ENCODE data around the gene EXOC6. TPM values are rescaled to one million over a fixed set of nuclear protein-coding genes. Genes with fewer than 3 reads are reported as not detected.

The EXOC6 gene
- total RNA-seq, 1 experiment from 2014 or later, result 17.0 TPM

DNA sequence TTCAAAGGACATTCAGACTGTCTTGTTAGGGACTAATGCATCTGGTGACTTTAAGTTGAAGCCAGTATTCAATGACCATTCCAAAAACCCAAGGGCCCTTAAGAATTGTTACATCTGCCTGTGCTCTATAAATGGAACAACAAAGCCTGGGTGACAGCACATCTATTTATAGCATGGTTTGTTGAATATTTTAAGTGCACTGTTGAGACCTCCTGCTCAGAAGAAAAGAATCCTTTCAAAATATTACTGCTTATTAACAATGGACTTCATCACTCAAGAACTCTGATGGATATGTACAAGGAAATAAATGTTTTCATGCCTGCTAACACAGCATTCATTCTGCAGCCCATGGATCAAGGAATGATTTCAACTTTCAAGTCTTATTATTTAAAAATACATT lies 179.2 kb downstream of the EXOC6 start:
- H3K27ac ChIP-seq (ENCODE audit: low read length), result no peak overlapping the region
- ATAC-seq, result no peak
- H3K4me3 ChIP-seq (ENCODE audit: low read depth in 2 of 2, low read length in 2 of 2), result no peak overlapping the region
- ChIA-PET POLR2A (no interaction called here), CTCF (no interaction called here)
- H3K9me3 ChIP-seq (ENCODE audit: control insufficient read depth, insufficient read depth, low read depth, low read length), result no peaks in the 10 kb centered on the region
- peaks cover 12% of the 10 kb centered on the region; the same call in 1 of the 2 replicates for H3K4me1 ChIP-seq (ENCODE audit: control insufficient read depth, insufficient read depth, low read length)
- no peaks in the 10 kb centered on the region for H3K36me3 ChIP-seq (ENCODE audit: control insufficient read depth, insufficient read depth, low read length)
- in situ Hi-C loops (cut with HindIII; ENCODE audit: low pct_unique_long_range_greater_than_20kb, low sequenced_read_pairs), result no loop called here
- no peak for TF ChIP-seq TCF7L2 (IDR thresholded peaks at IDR 0.05; ENCODE audit: low read depth, low read length)
- no peak for TF ChIP-seq REST (IDR thresholded peaks at IDR 0.05; ENCODE audit: insufficient read depth in 1 of 2, low read depth in 2 of 2, low read length in 1 of 2)
- TF ChIP-seq POLR2AphosphoS5 (IDR thresholded peaks at IDR 0.05; ENCODE audit: low read depth, low read length), result no peak
- no peak for TF ChIP-seq SIN3A (IDR thresholded peaks at IDR 0.05; ENCODE audit: borderline replicate concordance, insufficient read depth, low read depth, low read length)
- no peak for TF ChIP-seq CTCF (IDR thresholded peaks at IDR 0.05)
- no peaks in the 10 kb centered on the region for H3K27me3 ChIP-seq (ENCODE audit: control insufficient read depth, insufficient read depth, low read length)
- no TSS peak for BruUV-seq (replicated peaks)
- DNase-seq (ENCODE audit: low read depth, low spot score), result no peak
- intact Hi-C loops (cut with micrococcal nuclease; ENCODE audit: unreplicated experiment), result no loop called here

DNA sequence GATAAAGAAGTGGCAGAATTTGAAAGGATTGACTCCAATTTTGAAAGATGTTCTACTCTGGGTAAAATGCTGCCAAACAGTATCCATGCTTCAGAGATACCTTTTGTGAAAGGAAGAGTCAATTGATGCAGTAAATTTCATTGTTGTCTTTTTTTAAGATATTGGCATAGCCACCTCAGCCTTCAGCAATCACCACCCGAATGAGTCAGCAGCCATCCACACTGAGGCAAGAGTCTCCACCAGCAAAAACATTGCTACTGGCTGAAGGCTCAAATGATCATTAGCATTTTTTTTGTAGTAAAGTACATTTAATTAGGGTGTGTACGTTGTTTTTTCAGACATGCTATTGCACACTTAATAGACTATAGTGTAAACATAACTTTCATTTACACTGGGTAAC lies 180.6 kb downstream of the EXOC6 start:
- CTCF ChIA-PET, result no interaction called here
- Histone ChIP-seq H3K36me3 (ENCODE audit: control insufficient read depth, insufficient read depth, low read length) (no peaks in the 10 kb centered on the region), H3K4me1 (ENCODE audit: control insufficient read depth, insufficient read depth, low read length) (peaks cover 12% of the 10 kb centered on the region; the same call in 1 of the 2 replicates), H3K9me3 (ENCODE audit: control insufficient read depth, insufficient read depth, low read depth, low read length) (no peaks in the 10 kb centered on the region), H3K27me3 (ENCODE audit: control insufficient read depth, insufficient read depth, low read length) (no peaks in the 10 kb centered on the region), H3K4me3 (ENCODE audit: low read depth in 2 of 2, low read length in 2 of 2) (no peak overlapping the region), H3K27ac (ENCODE audit: low read length) (no peak overlapping the region)
- TF ChIP-seq POLR2AphosphoS5 (IDR thresholded peaks at IDR 0.05; ENCODE audit: low read depth, low read length) (no peak), TCF7L2 (IDR thresholded peaks at IDR 0.05; ENCODE audit: low read depth, low read length) (no peak), REST (IDR thresholded peaks at IDR 0.05; ENCODE audit: insufficient read depth in 1 of 2, low read depth in 2 of 2, low read length in 1 of 2) (no peak), SIN3A (IDR thresholded peaks at IDR 0.05; ENCODE audit: borderline replicate concordance, insufficient read depth, low read depth, low read length) (no peak), CTCF (IDR thresholded peaks at IDR 0.05) (no peak)
- intact Hi-C loops (cut with micrococcal nuclease; ENCODE audit: unreplicated experiment) (no loop called here), in situ Hi-C loops (cut with HindIII; ENCODE audit: low pct_unique_long_range_greater_than_20kb, low sequenced_read_pairs) (no loop called here)
- no peak for ATAC-seq
- POLR2A ChIA-PET, result no interaction called here
- no peak for DNase-seq (ENCODE audit: low read depth, low spot score)
- BruUV-seq (replicated peaks), result no TSS peak
